PC-3 (cell line): ENCODE measurements around the gene RPS19BP1. TPM values are rescaled to one million over a fixed set of nuclear protein-coding genes. Genes with fewer than 3 reads are reported as not detected.

Experiments
- ATAC-seq: fragments of 200-7000 bp; cut with Tn5 transposase; 2 replicates; pipeline ENCODE4 v1.9.1; 2020; ENCODE audit warnings: mild to moderate bottlenecking, moderate library complexity
- BruUV-seq: library from RNA; stranded (reverse); fragments of 400-500 nt; replicated peaks from 2 replicates; lab custom pipeline; 2021; lab: Mats Ljungman, UMichigan
- CTCF ChIA-PET: fragments of 300-600 bp; sonication (Branson Sonifier 250); formaldehyde crosslinking; loops from one replicate; lab custom pipeline; 2022; ENCODE audit warnings: antibody characterized with exemption; lab: Charles Lee
- POLR2A ChIA-PET: fragments of 300-600 bp; sonication (Branson Sonifier 250); formaldehyde crosslinking; loops from one replicate; lab custom pipeline; 2022; ENCODE audit warnings: antibody characterized with exemption; ENCODE audit not compliant: unreplicated experiment; lab: Charles Lee
- DNase-seq: peaks from one replicate; pipeline ENCODE4 v3.0.0-alpha.2; 2015
- H2AFZ ChIP-seq: fragments of 300-600 bp; sonication (generic); 2 replicates; pipeline ENCODE4 v1.6.0; 2016; ENCODE audit warnings: antibody characterized with exemption, low read length
- H3F3A ChIP-seq: fragments of 300-600 bp; sonication (generic); one replicate; pipeline ENCODE4 v1.6.0; 2017; ENCODE audit warnings: antibody characterized with exemption, low read length, control low read depth, mild to moderate bottlenecking; ENCODE audit not compliant: unreplicated experiment
- H3K27ac ChIP-seq: fragments of 300-600 bp; sonication (generic); 2 replicates; pipeline ENCODE4 v1.5.1; 2016; ENCODE audit warnings: mild to moderate bottlenecking, low read length
- H3K27me3 ChIP-seq: fragments of 300-600 bp; sonication (generic); 2 replicates; pipeline ENCODE4 v1.6.1; 2016; ENCODE audit warnings: low read length, mixed read lengths
- H3K36me3 ChIP-seq: fragments of 300-600 bp; sonication (generic); 2 replicates; pipeline ENCODE4 v1.6.1; 2016; ENCODE audit warnings: low read depth, mixed run types, low read length, mixed read lengths
- H3K4me1 ChIP-seq: fragments of 300-600 bp; sonication (generic); 2 replicates; pipeline ENCODE4 v1.5.1; 2016; ENCODE audit warnings: low read length; ENCODE audit not compliant: insufficient read depth
- H3K4me2 ChIP-seq: fragments of 300-600 bp; sonication (generic); 2 replicates; pipeline ENCODE4 v1.6.0; 2016; ENCODE audit warnings: low read length
- H3K4me3 ChIP-seq: fragments of 300-600 bp; sonication (generic); 2 replicates; pipeline ENCODE4 v1.5.1; 2016; ENCODE audit warnings: mild to moderate bottlenecking, low read length, mixed read lengths
- H3K79me2 ChIP-seq: fragments of 300-600 bp; sonication (generic); 2 replicates; pipeline ENCODE4 v1.6.1; 2017; ENCODE audit warnings: low read length, mixed read lengths
- H3K9ac ChIP-seq: fragments of 300-600 bp; sonication (generic); 2 replicates; pipeline ENCODE4 v1.6.0; 2016; ENCODE audit warnings: mild to moderate bottlenecking, low read length
- H3K9me2 ChIP-seq: fragments of 300-600 bp; sonication (generic); replicated peaks from 2 replicates; pipeline ENCODE4 v1.6.1; 2016; ENCODE audit warnings: mixed run types, low read length, mixed read lengths
- H3K9me3 ChIP-seq: fragments of 300-600 bp; sonication (generic); 2 replicates; pipeline ENCODE4 v1.6.1; 2016; ENCODE audit warnings: low read length, mixed read lengths
- H4K20me1 ChIP-seq: fragments of 300-600 bp; sonication (generic); 2 replicates; pipeline ENCODE4 v1.6.1; 2016; ENCODE audit warnings: low read length, mixed read lengths
- CTCF ChIP-seq: fragments of 300-600 bp; sonication (generic); conservative IDR thresholded peaks from 2 replicates; pipeline ENCODE4 v1.5.1; 2017; ENCODE audit warnings: antibody characterized with exemption, low read depth, mild to moderate bottlenecking, low read length
- EZH2 ChIP-seq: fragments of 300-600 bp; sonication (generic); IDR thresholded peaks from one replicate; pipeline ENCODE4 v1.6.1; 2017; ENCODE audit warnings: antibody characterized with exemption, mild to moderate bottlenecking, low read length; ENCODE audit not compliant: unreplicated experiment
- EZH2phosphoT487 ChIP-seq: fragments of 300-600 bp; sonication (generic); IDR thresholded peaks from 2 replicates; pipeline ENCODE4 v1.6.1; 2018; ENCODE audit warnings: mild to moderate bottlenecking, antibody characterized with exemption, low read length, borderline replicate concordance
- intact Hi-C: fragments of 100-400 bp; cut with micrococcal nuclease; formaldehyde crosslinking; loops from 2 replicates; pipeline ENCODE4 v1.9.0; 2023
- total RNA-seq: library from RNA; depleted of rRNA; stranded (reverse); fragments of >200 nt; gene quantifications from 2 replicates; pipeline ENCODE4 v1.2.3, GENCODE V29; 2014

The RPS19BP1 gene
- total RNA-seq, 1 experiment from 2014 or later, result 253 TPM

- BruUV-seq, result TSS peak; percentile 7
- H3K27ac ChIP-seq, result no peak overlapping the region
- peaks cover 21% of the 10 kb centered on the region for H3K4me1 ChIP-seq
- H3K4me2 ChIP-seq, result peak overlapping the region; percentile 46
- H3K79me2 ChIP-seq, result peaks cover 29% of the 10 kb centered on the region
- intact Hi-C loops, result no loop called here
- no peaks in the 10 kb centered on the region for H3K27me3 ChIP-seq
- H3K9ac ChIP-seq, result no peak overlapping the region
- H4K20me1 ChIP-seq, result peaks cover 24% of the 10 kb centered on the region
- ChIA-PET POLR2A (interaction anchor here (0.6 to 1.2 kb wide), 2 partner anchors 9 to 118 kb away, joined by 6 to 11 read pairs; partner anchors contain the start of gene ATF4), CTCF (interaction anchor here (0.6 to 1.4 kb wide), 6 partner anchors 9 to 392 kb away, joined by 3 to 14 read pairs (median 8); partner anchors contain the start of genes ATF4 and MIEF1)
- ATAC-seq (peak; percentile 34), DNase-seq (peak; percentile 86)
- H3K4me3 ChIP-seq, result peak overlapping the region; percentile 11; the same call in 1 of the 2 replicates
- no peak overlapping the region for H2AFZ ChIP-seq
- no peaks in the 10 kb centered on the region for H3K9me3 ChIP-seq
- peaks cover 4% of the 10 kb centered on the region for H3K36me3 ChIP-seq
- H3K9me2 ChIP-seq, result no peaks in the 10 kb centered on the region
- H3F3A ChIP-seq, result no peaks in the 10 kb centered on the region
- TF ChIP-seq EZH2, result no peak
- peak; percentile 89 for TF ChIP-seq CTCF
Observed at GRCh38 chr22:39528681-39529486, 3.7 kb downstream of the RPS19BP1 start.

GRCh38 chr22:39528080-39528661 lies 4.4 kb downstream of the RPS19BP1 start:
- Histone ChIP-seq H3K9me3 (no peaks in the 10 kb centered on the region), H2AFZ (no peak overlapping the region), H3K36me3 (peaks cover 4% of the 10 kb centered on the region), H3F3A (peaks cover 2% of the 10 kb centered on the region), H3K9me2 (no peaks in the 10 kb centered on the region), H3K4me1 (peaks cover 23% of the 10 kb centered on the region), H3K79me2 (peaks cover 29% of the 10 kb centered on the region), H3K27me3 (no peaks in the 10 kb centered on the region), H3K27ac (no peak overlapping the region), H3K9ac (no peak overlapping the region), H3K4me2 (peak overlapping the region; percentile 32; the same call in 1 of the 2 replicates), H3K4me3 (no peak overlapping the region), H4K20me1 (peaks cover 24% of the 10 kb centered on the region)
- CTCF ChIA-PET, result interaction anchor here (1.4 kb wide), 1 partner anchor 8 kb away, joined by 14 read pairs; the partner anchor contains the start of gene ATF4
- TF ChIP-seq EZH2phosphoT487 (no peak), EZH2 (no peak), CTCF (no peak)
- no TSS peak for BruUV-seq
- no peak for DNase-seq
- POLR2A ChIA-PET, result interaction anchor here (1.2 kb wide), 1 partner anchor 8 kb away, joined by 6 read pairs; the partner anchor contains the start of gene ATF4
- ATAC-seq, result no peak
- intact Hi-C loops, result no loop called here
